HEK293 (cell line): ENCODE results near the gene PRELID3B.

ENCODE experiments used
- CTCF ChIA-PET: fragments of 350-600 bp; formaldehyde crosslinking; extraction: SDS; loops from one replicate; lab custom pipeline; 2021; ENCODE audit warnings: antibody characterized with exemption; lab: Yijun Ruan, JAX
- POLR2A ChIA-PET: fragments of 300-600 bp; formaldehyde crosslinking; extraction: SDS; loops from one replicate; lab custom pipeline; 2020; ENCODE audit warnings: antibody characterized with exemption, inconsistent platforms; lab: Yijun Ruan, JAX
- H3K27ac ChIP-seq: fragments of 200-500 bp; sonication (Bioruptor generic); 2 replicates; pipeline ENCODE4 v1.5.1; 2014; ENCODE audit warnings: low read depth, low read length, control low read depth, inconsistent platforms; ENCODE audit errors: extremely low read depth
- H3K36me3 ChIP-seq, 2 experiments: fragments of 200-500 bp in 1 of 2; sonication (Bioruptor generic) in 1 of 2; 1 replicate in 1 of 2; 2 replicates in 1 of 2; pipeline ENCODE4 v1.5.1; 2014 to 2017; ENCODE audit warnings: inconsistent platforms in 2 of 2, low read length in 2 of 2; ENCODE audit not compliant: control insufficient read depth in 2 of 2, insufficient read depth in 1 of 2
- H3K4me1 ChIP-seq: fragments of 200-500 bp; sonication (Bioruptor generic); 2 replicates; pipeline ENCODE4 v1.5.1; 2014; ENCODE audit warnings: mild to moderate bottlenecking, low read length, inconsistent platforms; ENCODE audit not compliant: control insufficient read depth, insufficient read depth
- H3K4me3 ChIP-seq: 2 replicates; pipeline ENCODE4 v1.5.1; 2011; ENCODE audit warnings: low read depth, mild to moderate bottlenecking, control low read depth, low read length, moderate library complexity
- H3K9me3 ChIP-seq: fragments of 200-500 bp; sonication (Bioruptor generic); 2 replicates; pipeline ENCODE4 v1.5.1; 2014; ENCODE audit warnings: low read depth, low read length, inconsistent platforms; ENCODE audit not compliant: control insufficient read depth, insufficient read depth
- BCL6B ChIP-seq: fragments of 450-650 bp; formaldehyde crosslinking; IDR thresholded peaks from 2 replicates; pipeline ENCODE4 v1.5.1; 2017; ENCODE audit warnings: missing biosample characterization, missing genetic modification characterization
- KLF10 ChIP-seq: fragments of 450-650 bp; IDR thresholded peaks from 2 replicates; pipeline ENCODE4 v1.5.1; 2018; ENCODE audit warnings: missing biosample characterization, mild to moderate bottlenecking, missing genetic modification characterization
- KLF8 ChIP-seq: fragments of 450-650 bp; formaldehyde crosslinking; IDR thresholded peaks from 2 replicates; pipeline ENCODE4 v1.5.1; 2016; ENCODE audit warnings: missing biosample characterization, missing genetic modification characterization
- OSR2 ChIP-seq: fragments of 450-650 bp; formaldehyde crosslinking; IDR thresholded peaks from 2 replicates; pipeline ENCODE4 v1.5.1; 2016; ENCODE audit warnings: missing biosample characterization, missing genetic modification characterization
- PRDM1 ChIP-seq: fragments of 450-650 bp; formaldehyde crosslinking; IDR thresholded peaks from 2 replicates; pipeline ENCODE4; 2016; ENCODE audit warnings: missing biosample characterization, missing genetic modification characterization
- REST ChIP-seq: fragments of 450-650 bp; formaldehyde crosslinking; IDR thresholded peaks from 2 replicates; pipeline ENCODE4 v1.5.1; 2016; ENCODE audit warnings: missing biosample characterization, missing genetic modification characterization
- SP7 ChIP-seq: fragments of 450-650 bp; formaldehyde crosslinking; IDR thresholded peaks from 2 replicates; pipeline ENCODE4 v1.5.1; 2016; ENCODE audit warnings: missing biosample characterization, missing genetic modification characterization
- ZBTB8A ChIP-seq: fragments of 450-650 bp; formaldehyde crosslinking; IDR thresholded peaks from 2 replicates; pipeline ENCODE4 v1.5.1; 2016; ENCODE audit warnings: missing biosample characterization, missing genetic modification characterization
- ZEB2 ChIP-seq: fragments of 450-650 bp; formaldehyde crosslinking; IDR thresholded peaks from 2 replicates; pipeline ENCODE4 v1.5.1; 2016; ENCODE audit warnings: missing biosample characterization, missing genetic modification characterization
- ZIC2 ChIP-seq: fragments of 450-650 bp; formaldehyde crosslinking; IDR thresholded peaks from 2 replicates; pipeline ENCODE4 v1.5.1; 2016; ENCODE audit warnings: missing biosample characterization, missing genetic modification characterization
- ZNF140 ChIP-seq: fragments of 450-650 bp; formaldehyde crosslinking; IDR thresholded peaks from 2 replicates; pipeline ENCODE4 v1.5.1; 2016; ENCODE audit warnings: missing biosample characterization, missing genetic modification characterization
- ZNF366 ChIP-seq: fragments of 450-650 bp; formaldehyde crosslinking; conservative IDR thresholded peaks from 2 replicates; pipeline ENCODE4 v1.5.1; 2016; ENCODE audit warnings: missing biosample characterization, missing genetic modification characterization
- ZNF394 ChIP-seq: fragments of 450-650 bp; formaldehyde crosslinking; IDR thresholded peaks from 2 replicates; pipeline ENCODE4 v1.5.1; 2016; ENCODE audit warnings: missing biosample characterization, missing genetic modification characterization, mild to moderate bottlenecking, moderate library complexity, borderline replicate concordance
- ZNF513 ChIP-seq: fragments of 450-650 bp; IDR thresholded peaks from 2 replicates; pipeline ENCODE4 v1.5.1; 2018; ENCODE audit warnings: missing biosample characterization, missing genetic modification characterization
- ZNF629 ChIP-seq: fragments of 450-650 bp; formaldehyde crosslinking; IDR thresholded peaks from 2 replicates; pipeline ENCODE4 v1.5.1; 2017; ENCODE audit warnings: missing biosample characterization, missing genetic modification characterization
- ZNF654 ChIP-seq: fragments of 450-650 bp; formaldehyde crosslinking; IDR thresholded peaks from 2 replicates; pipeline ENCODE4 v1.5.1; 2016; ENCODE audit warnings: low read depth, missing biosample characterization, missing genetic modification characterization
- ZXDB ChIP-seq: fragments of 450-650 bp; formaldehyde crosslinking; IDR thresholded peaks from 2 replicates; pipeline ENCODE4 v1.5.1; 2016; ENCODE audit warnings: missing biosample characterization, missing genetic modification characterization

PRELID3B gene

GRCh38 chr20:59082077-59082740 lies 39.6 kb upstream of the PRELID3B start (continued):
- TF ChIP-seq ZNF629 (tag by site-specific recombination): peak; percentile 72
- TF ChIP-seq ZIC2 (tag by site-specific recombination): peak; percentile 45
- no peak for TF ChIP-seq KLF8 (tag by site-specific recombination)
- peak; percentile 41; the same call in 1 of the 2 replicates for TF ChIP-seq OSR2
- TF ChIP-seq SP7: peak; percentile 35; the same call in 1 of the 2 replicates
- TF ChIP-seq ZEB2 (tag by site-specific recombination): 0 out of 2 replicates have a peak, but pooled peaks have one; percentile 39
- TF ChIP-seq ZNF366 (tag by site-specific recombination): peak; percentile 68

GRCh38 chr20:59081036-59081435 lies 38.5 kb upstream of the PRELID3B start:
- Histone ChIP-seq H3K4me1 (no peaks in the 10 kb centered on the region), H3K27ac (no peak overlapping the region), H3K36me3 (no peaks in the 10 kb centered on the region), H3K9me3 (no peaks in the 10 kb centered on the region), H3K4me3 (no peak overlapping the region)
- CTCF ChIA-PET: no interaction called here
- POLR2A ChIA-PET: no interaction called here
- TF ChIP-seq ZNF140 (tag by site-specific recombination) (peak; percentile 21; the same call in 1 of the 2 replicates), ZBTB8A (tag by site-specific recombination) (no peak)

- H3K4me3 ChIP-seq: no peak overlapping the region
- no peaks in the 10 kb centered on the region for H3K4me1 ChIP-seq
- no peak overlapping the region for H3K27ac ChIP-seq
- no peaks in the 10 kb centered on the region for H3K9me3 ChIP-seq
- H3K36me3 ChIP-seq: no peaks in the 10 kb centered on the region
- ChIA-PET POLR2A (no interaction called here), CTCF (no interaction called here)
- TF ChIP-seq KLF10 (tag by site-specific recombination) (no peak), ZIC2 (tag by site-specific recombination) (no peak), BCL6B (tag by site-specific recombination) (no peak), ZNF394 (tag by site-specific recombination) (no peak), ZXDB (tag by site-specific recombination) (no peak)
Observed at GRCh38 chr20:59078231-59078630, 35.6 kb upstream of the PRELID3B start.

GRCh38 chr20:59077705-59078104 lies 35.1 kb upstream of the PRELID3B start:
- ChIA-PET POLR2A (no interaction called here), CTCF (interaction anchor here (0.7 kb wide), 1 partner anchor 12 kb away, joined by 3 read pairs; no protein-coding TSS in a partner anchor)
- Histone ChIP-seq H3K9me3 (no peaks in the 10 kb centered on the region), H3K36me3 (no peaks in the 10 kb centered on the region)
- TF ChIP-seq REST (tag by site-specific recombination) (peak; percentile 9; the same call in 1 of the 2 replicates), PRDM1 (tag by site-specific recombination) (0 out of 2 replicates have a peak, but pooled peaks have one; percentile 46), ZNF654 (tag by site-specific recombination) (no peak), ZNF513 (tag by site-specific recombination) (peak; percentile 7; the same call in 1 of the 2 replicates)
- TF ChIP-seq, all 188 proteins: peak for 3
- Histone ChIP-seq H3K4me3 (no peak overlapping the region), H3K27ac (no peak overlapping the region), H3K4me1 (no peaks in the 10 kb centered on the region)
